GM19238 (cell line): ENCODE data around the gene PIK3C3.
"Not testable (repeated sequence)": the region's sequence is repeated elsewhere in the genome, so short reads cannot be mapped to it uniquely, and the experiment has no call there.

Experiments used
- DNase-seq: peaks from one replicate; pipeline ENCODE4 v3.0.0; 2011; ENCODE audit warnings: low spot score; ENCODE audit not compliant: insufficient read length

PIK3C3 gene

DNA sequence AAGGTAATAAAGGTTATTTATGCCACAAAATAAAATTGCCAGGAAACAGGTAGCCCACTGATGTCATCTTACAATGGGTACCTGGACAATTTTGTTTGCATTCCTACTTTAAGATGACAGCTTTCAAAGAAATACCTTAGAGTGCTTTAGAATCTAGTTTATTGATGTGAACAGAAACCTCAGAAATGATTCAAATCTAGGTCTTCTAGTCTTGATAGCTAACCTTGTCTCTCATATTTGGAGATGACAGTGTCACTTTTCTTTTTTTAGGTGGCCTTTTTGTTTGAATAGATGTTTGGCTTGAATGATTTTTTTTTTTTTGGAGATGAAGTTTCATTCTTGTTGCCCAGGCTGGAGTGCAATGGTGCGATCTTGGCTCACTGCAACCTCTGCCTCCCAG lies 69.1 kb downstream of the PIK3C3 start:
- DNase-seq = no peak

DNA sequence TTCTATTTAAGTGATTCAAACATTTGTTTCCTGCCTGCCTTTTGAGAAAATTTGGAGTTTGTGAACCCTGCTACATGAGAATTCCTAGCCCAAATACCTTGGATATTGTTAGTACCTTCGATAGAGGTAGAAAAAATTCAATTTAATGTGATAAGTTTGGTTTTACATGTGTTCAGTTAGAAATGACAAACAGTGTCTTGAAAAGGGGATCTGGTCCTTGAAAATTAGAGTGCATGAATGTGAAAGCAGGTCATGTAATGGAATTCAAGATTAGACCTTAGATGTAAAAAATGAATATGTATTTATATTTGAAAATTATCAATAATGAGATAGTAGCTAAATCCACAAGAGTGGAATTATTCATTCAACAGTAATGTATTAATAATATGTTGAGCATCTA lies 70.5 kb downstream of the PIK3C3 start:
- DNase-seq = no peak

DNA sequence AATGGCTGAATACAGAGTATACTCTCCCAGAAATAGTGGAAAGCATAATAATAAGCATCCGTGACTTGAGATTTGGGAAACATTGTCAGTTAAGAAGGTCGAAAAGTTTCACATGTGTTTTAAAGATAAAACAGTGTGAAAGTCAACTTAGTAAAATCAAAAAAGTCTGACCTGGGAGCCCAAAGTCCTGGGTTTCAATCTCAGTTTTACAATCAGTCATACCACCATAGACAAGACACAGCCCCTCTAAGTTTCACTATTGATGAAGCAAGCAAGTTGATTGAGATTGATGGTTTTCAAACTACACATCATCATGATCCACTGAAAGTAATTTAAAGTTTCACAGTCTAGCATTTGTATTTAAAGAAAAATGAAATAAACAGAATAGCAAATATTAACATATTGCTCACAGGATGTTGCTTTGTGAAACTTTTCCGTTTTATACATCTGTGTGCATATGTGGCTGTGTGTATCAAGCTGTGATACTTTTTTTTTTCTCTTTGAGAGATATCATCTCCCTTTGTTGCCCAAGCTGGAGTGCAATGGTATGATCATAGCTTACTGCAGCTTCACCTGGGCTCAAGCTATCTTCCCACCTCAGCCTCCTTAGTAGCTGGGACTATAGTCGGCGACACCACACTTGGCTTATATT lies 71.1 kb downstream of the PIK3C3 start:
- peak; percentile 5 for DNase-seq

- no peak for DNase-seq
Observed at GRCh38 chr18:42028247-42028832, 73.3 kb downstream of the PIK3C3 start.

GRCh38 chr18:42029092-42029491 lies 74.1 kb downstream of the PIK3C3 start:
- DNase-seq = no peak

- DNase-seq = no peak
Observed at GRCh38 chr18:42030586-42031182, 75.7 kb downstream of the PIK3C3 start.

- DNase-seq = no peak
Observed at GRCh38 chr18:42032447-42032846, 77.4 kb downstream of the PIK3C3 start.

DNA sequence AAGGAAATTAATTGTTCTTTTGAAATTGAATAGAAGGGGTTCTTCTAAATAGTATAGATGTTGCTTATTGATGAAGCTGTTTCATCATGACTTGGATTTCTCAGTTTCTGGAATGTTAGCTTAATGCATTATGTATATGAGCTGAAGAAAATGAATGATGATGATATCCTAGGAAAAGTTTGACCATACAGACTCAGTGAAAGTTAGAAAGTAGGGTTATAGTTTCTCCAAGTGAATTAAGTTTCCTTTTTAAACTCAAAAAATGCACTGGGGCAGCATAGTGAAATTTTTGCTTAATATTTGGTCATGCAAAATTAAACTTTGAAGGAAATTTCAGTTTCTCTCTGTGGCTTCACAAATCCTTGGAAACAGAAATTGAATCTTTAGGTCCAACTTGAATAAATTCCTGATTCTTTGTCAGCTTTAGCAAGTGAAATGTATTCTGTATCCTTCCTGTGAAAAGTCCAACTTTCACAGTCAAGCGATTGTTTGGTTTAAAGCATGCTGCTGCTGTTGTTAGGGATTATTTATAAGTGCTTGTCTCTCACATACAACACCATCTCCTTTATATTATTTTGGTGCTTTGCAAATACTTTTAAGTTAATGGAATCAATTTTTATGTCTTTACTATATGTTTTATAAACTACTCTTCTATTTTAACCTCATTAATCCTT lies 78.2 kb downstream of the PIK3C3 start:
- no peak for DNase-seq

GRCh38 chr18:42038936-42039335 lies 83.9 kb downstream of the PIK3C3 start:
- DNase-seq = no peak

DNA sequence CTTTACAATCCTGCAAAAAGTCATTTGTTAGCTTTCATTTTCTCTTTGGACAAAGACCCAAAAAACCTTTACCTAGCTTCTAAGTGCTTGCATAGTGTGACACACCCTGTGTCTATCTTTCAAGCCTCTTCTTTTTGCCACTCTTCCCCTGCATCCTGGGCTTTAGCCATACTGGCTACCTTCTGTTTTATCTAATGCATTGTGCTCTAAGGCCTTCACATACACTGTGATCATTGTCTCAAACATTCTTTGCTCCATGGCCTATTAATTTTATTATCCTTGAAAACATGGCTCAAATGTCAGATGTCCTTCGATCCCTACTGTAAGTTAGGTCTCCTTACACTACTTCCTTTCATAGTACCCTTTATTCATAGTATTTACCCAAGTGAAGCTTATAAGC lies 84.4 kb downstream of the PIK3C3 start:
- no peak for DNase-seq

DNA sequence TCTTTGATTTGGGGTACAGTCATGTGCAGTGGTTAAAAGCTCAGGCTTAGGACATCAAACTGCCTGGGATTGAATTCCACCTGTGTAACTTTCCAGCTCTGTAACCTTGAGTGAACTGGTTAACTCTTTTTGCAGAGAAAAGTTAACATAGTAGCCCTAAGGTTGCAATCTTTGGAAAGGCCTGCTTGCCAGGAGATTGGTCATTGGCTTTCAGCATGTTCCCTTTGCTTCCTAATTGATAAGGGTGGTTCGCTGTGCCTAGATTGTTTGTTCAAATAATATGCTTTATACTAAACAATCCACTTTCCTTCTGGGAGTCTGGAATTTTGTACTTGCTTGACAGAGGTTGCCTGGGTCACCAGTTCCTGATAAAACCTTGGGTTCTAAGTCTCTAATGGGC lies 86.8 kb downstream of the PIK3C3 start:
- no peak for DNase-seq

- no peak for DNase-seq
Observed at GRCh38 chr18:42045346-42045745, 90.3 kb downstream of the PIK3C3 start.

DNA sequence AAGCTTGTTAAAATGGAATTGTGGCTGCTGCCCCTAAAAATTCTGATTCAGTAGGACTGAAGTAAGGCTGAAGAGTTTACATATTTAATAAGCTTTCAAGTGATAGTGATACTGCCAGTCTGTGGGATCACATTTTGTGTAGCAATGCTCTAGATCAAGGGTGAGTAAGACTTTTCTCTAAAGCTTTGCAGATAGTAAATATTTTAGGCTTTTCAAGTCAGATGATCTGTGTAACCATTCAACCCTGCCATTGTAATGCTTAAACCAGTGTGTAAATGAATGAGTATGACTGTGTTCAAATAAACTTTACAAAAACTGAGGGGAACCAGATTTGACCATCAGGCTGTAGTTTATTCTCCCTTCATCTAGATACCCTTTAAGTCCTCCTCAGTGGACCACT lies 92.7 kb downstream of the PIK3C3 start:
- no peak for DNase-seq

- DNase-seq = no peak
Observed at GRCh38 chr18:42048158-42048557, 93.1 kb downstream of the PIK3C3 start.

DNA sequence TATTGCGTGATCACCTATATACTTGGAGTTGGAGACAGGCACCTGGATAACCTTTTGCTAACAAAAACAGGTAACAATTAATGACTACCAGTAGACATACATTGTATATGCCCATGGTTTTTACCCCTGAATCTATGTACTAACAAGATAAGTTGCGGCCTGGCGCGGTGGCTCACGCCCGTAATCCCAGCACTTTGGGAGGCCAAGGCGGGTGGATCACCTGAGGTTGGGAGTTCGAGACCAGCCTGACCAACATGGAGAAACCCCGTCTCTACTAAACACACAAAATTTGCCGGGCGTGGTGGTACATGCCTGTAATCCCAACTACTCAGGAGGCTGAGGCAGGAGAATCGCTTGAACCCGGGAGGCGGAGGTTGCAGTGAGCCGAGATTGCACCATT lies 94.5 kb downstream of the PIK3C3 start:
- not testable (repeated sequence) for DNase-seq

DNA sequence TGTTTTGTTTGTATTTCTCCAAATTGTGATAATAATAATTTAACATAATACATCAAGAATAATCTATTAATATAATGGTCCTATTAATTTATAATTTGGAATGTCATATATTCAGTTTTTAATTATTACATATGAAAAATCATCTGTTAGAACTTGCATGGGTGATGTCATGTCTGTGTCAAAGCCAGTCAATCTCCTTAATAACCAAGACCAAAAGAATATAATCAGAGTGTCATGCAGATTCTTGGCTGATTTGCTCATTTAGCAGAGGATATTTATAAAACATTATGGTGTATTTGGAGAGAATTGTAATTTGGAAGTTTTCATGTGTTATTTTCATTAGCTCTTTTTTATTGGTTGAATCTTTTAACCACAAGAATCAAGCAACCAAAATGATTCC lies 96.4 kb downstream of the PIK3C3 start:
- DNase-seq = no peak

GRCh38 chr18:42052122-42052708 lies 97.2 kb downstream of the PIK3C3 start:
- DNase-seq = no peak

GRCh38 chr18:42053188-42053781 lies 98.3 kb downstream of the PIK3C3 start:
- DNase-seq = peak; percentile 4

DNA sequence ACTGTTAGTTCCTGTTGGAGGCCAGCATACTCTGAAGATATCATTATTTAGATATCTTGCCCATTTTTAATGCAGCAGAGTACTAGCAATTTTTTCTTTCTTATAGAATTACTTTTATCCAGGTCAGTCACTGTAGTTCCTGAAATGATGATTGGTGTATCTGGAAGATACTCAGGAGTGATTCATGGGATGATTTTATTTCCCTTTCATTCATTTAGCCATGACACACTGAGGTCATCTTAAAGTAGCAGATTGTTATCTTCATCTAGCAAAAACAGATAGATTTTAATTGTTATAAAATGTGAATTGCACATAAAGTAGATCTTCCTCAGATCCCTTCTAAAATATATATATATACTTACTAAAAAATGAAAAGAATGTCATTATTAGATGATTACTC lies 109.1 kb downstream of the PIK3C3 start:
- DNase-seq = no peak

DNA sequence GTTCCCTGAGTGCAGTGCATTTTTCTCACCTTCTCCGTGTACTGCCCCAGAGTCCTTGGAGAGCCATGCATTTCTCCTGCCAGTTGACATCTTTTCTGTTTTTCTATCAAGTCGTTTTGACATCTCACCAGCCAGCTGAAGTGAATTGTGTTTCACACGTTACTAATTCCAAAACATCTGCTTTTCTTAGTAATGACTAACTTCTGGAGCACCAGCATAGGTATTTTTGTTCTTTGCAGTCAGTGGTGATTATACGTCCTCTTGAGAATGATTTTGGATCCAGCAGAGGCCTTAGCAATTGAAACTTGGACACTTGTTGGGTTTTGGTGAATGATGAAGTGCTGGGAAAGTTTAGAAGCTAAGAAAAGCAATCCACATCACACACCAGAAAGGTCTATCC lies 112.5 kb downstream of the PIK3C3 start:
- no peak for DNase-seq

DNA sequence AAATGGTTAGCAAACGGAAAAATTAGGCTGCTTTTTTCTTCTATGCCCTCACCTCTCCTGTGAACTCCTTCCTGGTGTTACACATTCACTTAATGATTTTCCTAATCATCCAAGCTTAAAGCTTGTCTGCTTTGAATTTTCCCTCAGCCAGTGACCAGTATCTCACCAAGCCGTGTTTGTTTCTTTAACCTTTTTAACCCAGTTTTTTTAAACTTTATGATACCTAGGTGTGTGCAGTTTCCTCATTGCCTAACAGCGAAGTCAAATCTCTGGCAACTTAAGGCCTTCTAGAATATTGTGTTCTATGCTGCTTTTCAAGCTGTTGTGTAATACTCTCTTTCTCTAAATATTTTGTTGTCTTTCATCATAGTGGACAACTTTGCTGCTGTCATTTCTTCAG lies 113.0 kb downstream of the PIK3C3 start:
- DNase-seq = no peak

GRCh38 chr18:42069036-42069435 lies 114.0 kb downstream of the PIK3C3 start:
- no peak for DNase-seq
